NB4 (cell line): ENCODE data around the gene TIRAP.

Experiments used
- MAX ChIP-seq: IDR thresholded peaks from 2 replicates; pipeline ENCODE4 v1.6.1; 2011; ENCODE audit warnings: low read depth, low read length
- POLR2A ChIP-seq: IDR thresholded peaks from 2 replicates; pipeline ENCODE4 v1.6.1; 2011; ENCODE audit warnings: mild to moderate bottlenecking; ENCODE audit not compliant: insufficient read length; ENCODE audit errors: extremely low read depth
- TF ChIP-seq, protein P1 (sequence below): IDR thresholded peaks from one replicate; pipeline ENCODE4 v1.5.1; 2012; ENCODE audit warnings: low read depth, low read length

DNA sequence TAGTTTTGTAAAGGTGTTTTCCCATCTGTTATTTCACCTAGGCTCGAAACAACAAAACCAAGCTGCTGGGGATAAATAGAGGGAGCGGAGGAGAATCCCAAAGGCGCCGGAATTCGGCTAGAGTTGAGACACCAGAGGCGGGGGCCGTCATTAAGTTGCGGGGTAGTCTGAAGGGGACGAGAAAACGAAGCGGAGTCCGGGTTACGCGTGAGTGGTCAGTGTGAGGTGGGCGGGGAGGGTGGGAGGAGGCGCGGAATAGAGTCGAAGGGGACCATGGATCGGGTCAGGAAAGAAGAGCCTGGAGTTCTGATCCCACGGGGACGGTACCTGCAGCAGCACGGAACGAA, 14.6 kb upstream of the TIRAP start:
- TF ChIP-seq, protein P1, sequence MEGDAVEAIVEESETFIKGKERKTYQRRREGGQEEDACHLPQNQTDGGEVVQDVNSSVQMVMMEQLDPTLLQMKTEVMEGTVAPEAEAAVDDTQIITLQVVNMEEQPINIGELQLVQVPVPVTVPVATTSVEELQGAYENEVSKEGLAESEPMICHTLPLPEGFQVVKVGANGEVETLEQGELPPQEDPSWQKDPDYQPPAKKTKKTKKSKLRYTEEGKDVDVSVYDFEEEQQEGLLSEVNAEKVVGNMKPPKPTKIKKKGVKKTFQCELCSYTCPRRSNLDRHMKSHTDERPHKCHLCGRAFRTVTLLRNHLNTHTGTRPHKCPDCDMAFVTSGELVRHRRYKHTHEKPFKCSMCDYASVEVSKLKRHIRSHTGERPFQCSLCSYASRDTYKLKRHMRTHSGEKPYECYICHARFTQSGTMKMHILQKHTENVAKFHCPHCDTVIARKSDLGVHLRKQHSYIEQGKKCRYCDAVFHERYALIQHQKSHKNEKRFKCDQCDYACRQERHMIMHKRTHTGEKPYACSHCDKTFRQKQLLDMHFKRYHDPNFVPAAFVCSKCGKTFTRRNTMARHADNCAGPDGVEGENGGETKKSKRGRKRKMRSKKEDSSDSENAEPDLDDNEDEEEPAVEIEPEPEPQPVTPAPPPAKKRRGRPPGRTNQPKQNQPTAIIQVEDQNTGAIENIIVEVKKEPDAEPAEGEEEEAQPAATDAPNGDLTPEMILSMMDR, result no peak
- TF ChIP-seq MAX, result no peak
- TF ChIP-seq POLR2A, result no peak
